Activated T-helper 1 cell treated with anti-CD3 and anti-CD28 coated beads, Interleukin-12 subunit alpha, Interleukin-12 subunit beta, Interleukin-2, Interleukin-4 antibody, amounts not matched to agents 30 ng/mL and 10 ng/mL and 1 ng/mL, durations not matched to agents 14 hours and 24 hours and 36 hours (primary cell): ENCODE measurements around the gene ASAH2B. TPM values are rescaled to one million over a fixed set of nuclear protein-coding genes. Genes with fewer than 3 reads are reported as not detected.
A peak's percentile ranks its signal among the peaks of the same experiment; 100 is the strongest.
"Not testable (repeated sequence)": the region's sequence is repeated elsewhere in the genome, so short reads cannot be mapped to it uniquely, and the experiment has no call there.

Source experiments
- DNase-seq: peaks from one replicate; pipeline ENCODE4 v3.0.0; 2021; ENCODE audit warnings: low spot score
- H3K27ac Mint-ChIP-seq: one replicate; pipeline ENCODE4 v1.8.0; 2021; ENCODE audit warnings: mild to moderate bottlenecking, mixed read lengths
- H3K27me3 Mint-ChIP-seq: one replicate; pipeline ENCODE4 v1.8.0; 2022; ENCODE audit warnings: mild to moderate bottlenecking, moderate library complexity, mixed read lengths; ENCODE audit not compliant: insufficient read depth
- H3K36me3 Mint-ChIP-seq: one replicate; pipeline ENCODE4 v1.8.0; 2021; ENCODE audit warnings: low read depth, mixed read lengths
- H3K4me1 Mint-ChIP-seq: one replicate; pipeline ENCODE4 v1.8.0; 2021; ENCODE audit warnings: low read depth, mixed read lengths
- H3K4me3 Mint-ChIP-seq: one replicate; pipeline ENCODE4 v1.8.0; 2021; ENCODE audit warnings: mild to moderate bottlenecking, moderate library complexity, mixed read lengths
- H3K9me3 Mint-ChIP-seq: one replicate; pipeline ENCODE4 v1.8.0; 2021; ENCODE audit warnings: mixed read lengths
- intact Hi-C: fragments of 100-400 bp; cut with micrococcal nuclease; formaldehyde crosslinking; loops from one replicate; pipeline ENCODE4 v1.15.1; 2024
- total RNA-seq: library from RNA; stranded (reverse); gene quantifications from 2 replicates; pipeline ENCODE4 v1.2.3, GENCODE V29; 2022

ASAH2B gene
- total RNA-seq = 2.9 and 4.0 TPM in 2 replicates

DNA sequence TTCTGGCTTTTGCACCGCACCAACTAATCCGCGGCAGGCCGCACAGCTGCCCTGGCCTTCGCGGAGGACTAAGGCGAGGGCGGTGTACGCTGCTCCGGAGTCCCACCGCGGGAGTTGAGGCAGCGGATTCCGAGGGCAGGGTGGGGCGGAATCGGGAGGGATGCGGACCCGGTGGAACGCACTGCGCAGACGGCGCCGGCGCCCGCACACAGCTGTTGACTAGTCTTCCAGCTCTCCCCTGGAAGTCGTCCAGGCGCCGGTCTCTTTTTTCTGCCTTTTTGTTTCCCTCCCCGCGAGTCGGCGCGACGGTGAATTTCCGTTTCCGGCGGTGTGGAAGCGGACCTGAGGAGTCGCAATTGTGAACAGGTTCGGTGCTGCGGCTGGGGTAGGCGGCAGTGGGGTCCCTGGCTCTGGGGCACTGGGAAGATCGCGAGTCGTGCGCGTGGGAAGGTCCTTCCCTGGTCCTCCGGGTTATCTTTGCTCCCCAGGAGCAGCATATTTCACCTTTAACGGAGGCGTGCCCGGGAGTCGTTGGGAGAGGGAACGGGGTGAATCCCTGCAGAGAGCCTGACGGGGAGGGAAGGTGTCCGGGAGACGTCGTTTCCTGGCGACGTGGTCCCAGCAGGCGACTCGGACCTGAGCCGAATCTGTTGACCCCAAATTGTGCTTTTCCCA lies at the start of gene ASAH2B:
Gene ASAH2B (plus strand): TSS at position 319 of the 675 bp plus-strand sequence. CDS start 5,195 bp downstream, outside the sequence.
- Mint-ChIP-seq H3K27ac (peak within 1 kb of the TSS; percentile 93), H3K36me3 (peaks cover 2% of the 10 kb centered on the region)
- intact Hi-C loops = loop anchor here (1.0 to 5.0 kb wide), 2 partner anchors 102 to 114 kb away; no protein-coding TSS in a partner anchor

DNA sequence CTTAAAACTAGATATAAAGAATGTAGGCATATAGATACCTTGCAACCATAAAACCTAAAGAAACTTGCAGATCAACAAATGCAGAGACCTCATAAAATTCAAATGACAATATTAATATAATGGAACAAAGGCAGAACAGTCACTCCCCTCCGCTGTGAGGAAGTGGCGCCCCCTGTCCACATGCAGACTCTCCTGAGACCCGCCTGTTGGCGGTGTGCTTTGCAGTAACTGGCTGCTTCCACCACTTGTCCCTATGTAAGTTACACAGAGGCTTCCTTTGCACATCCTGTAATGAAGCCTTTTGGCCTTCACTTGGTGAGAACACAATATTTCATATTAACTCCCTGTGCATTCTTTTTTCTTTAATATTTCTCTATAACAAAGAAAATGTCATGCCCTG lies 41.9 kb upstream of the ASAH2B start:
- H3K9me3 Mint-ChIP-seq, H3K36me3 Mint-ChIP-seq, H3K27ac Mint-ChIP-seq, H3K27me3 Mint-ChIP-seq, H3K4me1 Mint-ChIP-seq, H3K4me3 Mint-ChIP-seq, DNase-seq, intact Hi-C loops: not testable (repeated sequence)

More for the DNA sequence above, at the start of gene ASAH2B:
- peaks cover 17% of the 10 kb centered on the region for H3K4me1 Mint-ChIP-seq
- no peaks in the 10 kb centered on the region for H3K9me3 Mint-ChIP-seq
- H3K4me3 Mint-ChIP-seq = peak within 1 kb of the TSS; percentile 98
- peaks cover 18% of the 10 kb centered on the region for H3K27me3 Mint-ChIP-seq
- peak; percentile 65 for DNase-seq

GRCh38 chr10:50701947-50702346 lies 37.8 kb upstream of the ASAH2B start:
- H3K36me3 Mint-ChIP-seq, H3K4me3 Mint-ChIP-seq, H3K4me1 Mint-ChIP-seq, DNase-seq, intact Hi-C loops, H3K27ac Mint-ChIP-seq, H3K9me3 Mint-ChIP-seq, H3K27me3 Mint-ChIP-seq: not testable (repeated sequence)

DNA sequence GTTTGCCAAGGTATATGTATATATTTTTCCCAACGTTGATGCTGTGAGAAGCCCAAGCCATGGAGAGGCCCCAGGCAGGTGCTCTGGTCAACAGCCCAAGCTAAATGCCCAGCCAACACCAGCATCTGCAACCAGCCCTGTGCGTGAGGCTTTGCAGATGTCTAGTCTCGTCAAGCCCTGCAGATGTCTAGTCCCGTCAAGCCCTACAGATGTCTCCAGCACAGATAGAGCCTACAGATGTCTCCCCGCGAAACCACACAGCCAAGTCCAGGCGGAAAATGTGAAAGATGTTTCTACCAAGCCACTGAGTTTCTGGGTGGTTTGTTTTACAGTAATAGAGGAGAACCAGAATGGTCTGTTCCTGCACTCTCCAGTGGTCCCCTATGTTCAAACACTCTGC lies 36.7 kb upstream of the ASAH2B start:
- DNase-seq, H3K4me1 Mint-ChIP-seq, H3K36me3 Mint-ChIP-seq, intact Hi-C loops, H3K4me3 Mint-ChIP-seq, H3K27ac Mint-ChIP-seq, H3K27me3 Mint-ChIP-seq, H3K9me3 Mint-ChIP-seq: not testable (repeated sequence)

GRCh38 chr10:50704436-50705079 lies 35.2 kb upstream of the ASAH2B start:
- intact Hi-C loops, H3K27ac Mint-ChIP-seq, H3K36me3 Mint-ChIP-seq, H3K4me3 Mint-ChIP-seq, H3K27me3 Mint-ChIP-seq, H3K9me3 Mint-ChIP-seq, DNase-seq, H3K4me1 Mint-ChIP-seq: not testable (repeated sequence)

GRCh38 chr10:50706006-50706405 lies 33.7 kb upstream of the ASAH2B start:
- intact Hi-C loops, H3K36me3 Mint-ChIP-seq, H3K4me3 Mint-ChIP-seq, DNase-seq, H3K9me3 Mint-ChIP-seq, H3K27me3 Mint-ChIP-seq, H3K4me1 Mint-ChIP-seq, H3K27ac Mint-ChIP-seq: not testable (repeated sequence)

DNA sequence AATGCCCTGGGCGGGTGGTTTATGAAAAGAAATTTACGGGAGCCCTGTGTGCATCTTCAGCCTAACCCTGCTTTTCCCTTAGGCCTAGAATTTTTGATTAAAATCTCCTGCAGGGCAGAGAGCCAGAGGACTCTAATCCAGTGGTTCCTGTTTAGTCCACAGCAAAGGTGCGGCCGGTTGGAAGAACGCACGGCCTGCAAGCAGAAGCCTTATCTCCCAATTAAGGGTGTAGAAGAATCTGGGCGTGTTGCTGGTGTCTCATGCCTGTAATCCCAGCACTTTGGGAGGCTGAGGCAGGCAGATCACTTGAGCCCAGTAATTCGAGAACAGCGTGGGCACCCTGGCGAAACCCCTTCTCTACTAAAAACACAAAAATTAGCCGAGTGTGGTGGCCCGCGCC lies 29.5 kb upstream of the ASAH2B start:
- DNase-seq, H3K36me3 Mint-ChIP-seq, H3K27ac Mint-ChIP-seq, H3K4me1 Mint-ChIP-seq, H3K9me3 Mint-ChIP-seq, H3K4me3 Mint-ChIP-seq, H3K27me3 Mint-ChIP-seq, intact Hi-C loops: not testable (repeated sequence)

- H3K36me3 Mint-ChIP-seq, H3K4me3 Mint-ChIP-seq, H3K9me3 Mint-ChIP-seq, H3K4me1 Mint-ChIP-seq, H3K27ac Mint-ChIP-seq, DNase-seq, intact Hi-C loops: not testable (repeated sequence)
- peaks cover 31% of the 10 kb centered on the region for H3K27me3 Mint-ChIP-seq
Measured at GRCh38 chr10:50723812-50724211, 15.9 kb upstream of the ASAH2B start.

DNA sequence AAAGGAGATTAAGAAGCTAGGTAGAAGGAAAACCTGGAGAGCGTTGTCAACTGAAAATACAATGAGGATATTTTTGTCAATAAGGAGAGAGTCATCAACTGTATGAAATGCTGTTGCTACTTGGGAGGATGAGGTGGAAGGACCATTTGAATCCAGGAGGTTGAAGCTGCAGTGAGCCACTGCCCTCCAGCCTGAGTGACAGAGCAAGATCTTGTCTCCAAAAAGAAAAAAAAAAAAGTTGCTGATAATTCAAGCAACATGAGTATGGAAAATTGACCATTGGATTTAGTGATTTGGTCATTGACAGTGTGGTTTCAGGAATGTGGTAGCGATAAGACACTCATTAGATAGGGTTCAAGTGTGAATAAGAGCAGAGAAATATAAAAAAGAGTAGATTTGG lies 11.6 kb upstream of the ASAH2B start:
- H3K4me1 Mint-ChIP-seq, H3K27ac Mint-ChIP-seq, DNase-seq, H3K36me3 Mint-ChIP-seq, H3K4me3 Mint-ChIP-seq, H3K9me3 Mint-ChIP-seq, intact Hi-C loops: not testable (repeated sequence)
- peaks cover 33% of the 10 kb centered on the region for H3K27me3 Mint-ChIP-seq

- not testable (repeated sequence) for H3K9me3 Mint-ChIP-seq, H3K36me3 Mint-ChIP-seq, H3K27ac Mint-ChIP-seq, DNase-seq
- Mint-ChIP-seq H3K27me3 (peaks cover 20% of the 10 kb centered on the region), H3K4me3 (peak overlapping the region; percentile 98), H3K4me1 (peaks cover 17% of the 10 kb centered on the region)
- intact Hi-C loops = loop anchor here (5.0 kb wide), 1 partner anchor 102 kb away; no protein-coding TSS in a partner anchor
Measured at GRCh38 chr10:50738987-50739617, 634 bp upstream of the ASAH2B start.

DNA sequence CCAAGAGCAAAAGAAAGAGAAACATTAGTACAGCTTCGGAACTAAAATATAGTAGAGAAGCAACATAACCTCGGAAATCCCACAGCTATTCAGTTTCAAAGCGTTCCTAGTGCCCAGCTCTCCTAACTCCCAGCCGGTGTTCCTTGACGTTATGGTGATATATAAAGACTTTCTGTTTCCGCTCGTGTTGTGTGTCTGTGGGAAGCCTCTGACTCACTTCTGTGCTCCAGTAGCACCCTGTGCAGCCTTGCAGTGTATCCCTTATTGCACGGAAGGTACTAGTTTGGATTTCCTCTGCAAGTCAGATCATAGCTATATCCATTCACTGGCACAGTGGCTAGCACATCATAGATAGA lies 535 bp downstream of the ASAH2B start:
- Mint-ChIP-seq H3K36me3 (peaks cover 2% of the 10 kb centered on the region), H3K27me3 (peaks cover 15% of the 10 kb centered on the region), H3K27ac (peak overlapping the region; percentile 93), H3K4me3 (peak overlapping the region; percentile 98), H3K9me3 (no peaks in the 10 kb centered on the region), H3K4me1 (peaks cover 17% of the 10 kb centered on the region)
- peak; percentile 4 for DNase-seq
- intact Hi-C loops = loop anchor here (1.0 kb wide), 1 partner anchor 115 kb away; no protein-coding TSS in a partner anchor

GRCh38 chr10:50742820-50743219 lies 3.1 kb downstream of the ASAH2B start:
- DNase-seq, H3K27ac Mint-ChIP-seq, H3K9me3 Mint-ChIP-seq, H3K4me3 Mint-ChIP-seq, H3K27me3 Mint-ChIP-seq, H3K36me3 Mint-ChIP-seq, intact Hi-C loops: not testable (repeated sequence)
- peaks cover 17% of the 10 kb centered on the region for H3K4me1 Mint-ChIP-seq

GRCh38 chr10:50766774-50767513 lies 27.2 kb downstream of the ASAH2B start:
- H3K4me1 Mint-ChIP-seq, DNase-seq, H3K27me3 Mint-ChIP-seq, H3K4me3 Mint-ChIP-seq, H3K27ac Mint-ChIP-seq, intact Hi-C loops, H3K9me3 Mint-ChIP-seq, H3K36me3 Mint-ChIP-seq: not testable (repeated sequence)
